WTC11 (cell line): ENCODE data around the gene SLC20A1. TPM values are rescaled to one million over a fixed set of nuclear protein-coding genes. Genes with fewer than 3 reads are reported as not detected.
"Not testable (repeated sequence)": the region's sequence is repeated elsewhere in the genome, so short reads cannot be mapped to it uniquely, and the experiment has no call there.

Experiments used
- ATAC-seq: fragments of 200-7000 bp; cut with Tn5 transposase; 2 replicates; pipeline ENCODE4 v1.10.0; 2021; ENCODE audit warnings: mild to moderate bottlenecking, moderate library complexity
- CTCF ChIA-PET: fragments of 300-600 bp; sonication (Branson Sonifier 250); formaldehyde crosslinking; loops from one replicate; lab custom pipeline; 2021; ENCODE audit warnings: antibody characterized with exemption; lab: Charles Lee
- POLR2A ChIA-PET: fragments of 350-600 bp; sonication (Branson Sonifier 250); formaldehyde crosslinking; loops from one replicate; lab custom pipeline; 2021; ENCODE audit warnings: antibody characterized with exemption; lab: Charles Lee
- DNase-seq: peaks from one replicate; pipeline ENCODE4 v3.0.0; 2021; ENCODE audit warnings: low spot score
- H3K27ac Mint-ChIP-seq: 2 replicates; pipeline ENCODE4 v1.8.0; 2021; ENCODE audit warnings: mixed read lengths
- H3K27me3 Mint-ChIP-seq: 2 replicates; pipeline ENCODE4 v1.8.0; 2021; ENCODE audit warnings: low read depth, mild to moderate bottlenecking, moderate library complexity, mixed read lengths
- H3K36me3 Mint-ChIP-seq: 2 replicates; pipeline ENCODE4 v1.8.0; 2021; ENCODE audit warnings: mixed read lengths
- H3K4me1 Mint-ChIP-seq: 2 replicates; pipeline ENCODE4 v1.8.0; 2022; ENCODE audit warnings: mixed read lengths
- H3K4me3 Mint-ChIP-seq: 2 replicates; pipeline ENCODE4 v1.8.0; 2021; ENCODE audit warnings: mild to moderate bottlenecking, moderate library complexity, mixed read lengths
- H3K9me3 Mint-ChIP-seq: 2 replicates; pipeline ENCODE4 v1.8.0; 2021; ENCODE audit warnings: mixed read lengths
- ARID4B ChIP-seq: sonication (generic); formaldehyde crosslinking; IDR thresholded peaks from 2 replicates; pipeline ENCODE4 v1.8.0; 2023; ENCODE audit warnings: missing genetic modification reagents, mild to moderate bottlenecking, borderline replicate concordance
- ATF2 ChIP-seq: sonication (generic); formaldehyde crosslinking; IDR thresholded peaks from 2 replicates; pipeline ENCODE4 v1.8.1; 2022; ENCODE audit warnings: low read depth, missing genetic modification reagents, borderline replicate concordance
- CDX4 ChIP-seq: fragments of 250-450 bp; sonication (Bioruptor Pico); IDR thresholded peaks from 2 replicates; pipeline ENCODE4 v1.9.0; 2021; ENCODE audit warnings: moderate library complexity, mild to moderate bottlenecking, inconsistent platforms, borderline replicate concordance
- E2F1 ChIP-seq: sonication (generic); formaldehyde crosslinking; IDR thresholded peaks from 2 replicates; pipeline ENCODE4 v1.8.0; 2022; ENCODE audit warnings: mild to moderate bottlenecking, missing genetic modification reagents
- ESRRA ChIP-seq: sonication (generic); formaldehyde crosslinking; IDR thresholded peaks from 2 replicates; pipeline ENCODE4 v1.8.1; 2022; ENCODE audit warnings: mild to moderate bottlenecking, missing genetic modification reagents, borderline replicate concordance
- FOXJ3 ChIP-seq: sonication (generic); formaldehyde crosslinking; IDR thresholded peaks from 2 replicates; pipeline ENCODE4 v1.9.0; 2021; ENCODE audit warnings: missing genetic modification reagents, mild to moderate bottlenecking, borderline replicate concordance
- FOXK1 ChIP-seq: sonication (generic); formaldehyde crosslinking; IDR thresholded peaks from 2 replicates; pipeline ENCODE4 v1.8.0; 2022; ENCODE audit warnings: mild to moderate bottlenecking, moderate library complexity, missing genetic modification reagents
- JAZF1 ChIP-seq: fragments of 250-450 bp; sonication (Bioruptor Pico); IDR thresholded peaks from 2 replicates; pipeline ENCODE4 v1.9.0; 2021; ENCODE audit warnings: moderate library complexity, mild to moderate bottlenecking, inconsistent platforms
- JUN ChIP-seq: sonication (generic); formaldehyde crosslinking; IDR thresholded peaks from 2 replicates; pipeline ENCODE4 v1.8.0; 2023; ENCODE audit warnings: mild to moderate bottlenecking, missing genetic modification reagents
- MLX ChIP-seq: sonication (generic); formaldehyde crosslinking; IDR thresholded peaks from 2 replicates; pipeline ENCODE4 v1.8.1; 2023; ENCODE audit warnings: mild to moderate bottlenecking, missing genetic modification reagents, moderate library complexity
- NFE2L1 ChIP-seq: sonication (generic); formaldehyde crosslinking; IDR thresholded peaks from 2 replicates; pipeline ENCODE4 v1.8.1; 2023; ENCODE audit warnings: missing genetic modification reagents
- NFYB ChIP-seq: sonication (generic); formaldehyde crosslinking; conservative IDR thresholded peaks from 2 replicates; pipeline ENCODE4 v1.8.0; 2022; ENCODE audit warnings: low read depth, missing genetic modification reagents
- PRRX2 ChIP-seq: fragments of 250-450 bp; sonication (Bioruptor Pico); IDR thresholded peaks from 2 replicates; pipeline ENCODE4 v1.8.0; 2021; ENCODE audit warnings: mild to moderate bottlenecking
- SP1 ChIP-seq: sonication (generic); formaldehyde crosslinking; conservative IDR thresholded peaks from 2 replicates; pipeline ENCODE4 v1.8.1; 2022; ENCODE audit warnings: missing genetic modification reagents
- ZBTB43 ChIP-seq: sonication (generic); formaldehyde crosslinking; IDR thresholded peaks from 2 replicates; pipeline ENCODE4 v1.8.1; 2023; ENCODE audit warnings: mild to moderate bottlenecking, missing genetic modification reagents
- ZNF416 ChIP-seq: fragments of 250-450 bp; sonication (Bioruptor Pico); IDR thresholded peaks from 2 replicates; pipeline ENCODE4 v1.9.0; 2021; ENCODE audit warnings: mild to moderate bottlenecking, inconsistent platforms
- total RNA-seq: library from RNA; stranded (reverse); gene quantifications from 3 replicates; pipeline ENCODE4 v1.2.3, GENCODE V29; 2021

The SLC20A1 gene
- total RNA-seq, 1 experiment from 2014 or later = 59.9 TPM

GRCh38 chr2:112701052-112701451 lies 55.3 kb downstream of the SLC20A1 start:
- CTCF ChIA-PET = interaction anchor here (1.0 to 1.3 kb wide), 2 partner anchors 10 to 241 kb away, joined by 3 to 4 read pairs; no protein-coding TSS in a partner anchor
- Mint-ChIP-seq H3K9me3 (no peaks in the 10 kb centered on the region), H3K36me3 (no peaks in the 10 kb centered on the region), H3K27ac (no peak overlapping the region), H3K4me1 (no peaks in the 10 kb centered on the region), H3K27me3 (peaks cover 6% of the 10 kb centered on the region; the same call in 1 of the 2 replicates), H3K4me3 (no peak overlapping the region)
- ATAC-seq (no peak), DNase-seq (no peak)
- TF ChIP-seq CDX4 = no peak
- POLR2A ChIA-PET = no interaction called here

GRCh38 chr2:112703684-112704083 lies 57.9 kb downstream of the SLC20A1 start:
- POLR2A ChIA-PET = no interaction called here
- no peak for TF ChIP-seq FOXJ3 (CRISPR knock-in tag)
- no peak for TF ChIP-seq ARID4B (CRISPR knock-in tag)
- no peaks in the 10 kb centered on the region for H3K9me3 Mint-ChIP-seq
- DNase-seq (no peak), ATAC-seq (no peak)
- CTCF ChIA-PET = no interaction called here
- no peaks in the 10 kb centered on the region for H3K36me3 Mint-ChIP-seq
- H3K27ac Mint-ChIP-seq = no peak overlapping the region
- peaks cover 6% of the 10 kb centered on the region; the same call in 1 of the 2 replicates for H3K27me3 Mint-ChIP-seq
- H3K4me3 Mint-ChIP-seq = no peak overlapping the region
- H3K4me1 Mint-ChIP-seq = no peaks in the 10 kb centered on the region

- no peaks in the 10 kb centered on the region for H3K4me1 Mint-ChIP-seq
- no peak for DNase-seq
- no peak overlapping the region for H3K4me3 Mint-ChIP-seq
- no peaks in the 10 kb centered on the region for H3K36me3 Mint-ChIP-seq
- no peak for TF ChIP-seq NFE2L1 (CRISPR knock-in tag)
- TF ChIP-seq JAZF1 (CRISPR knock-in tag) = no peak
- TF ChIP-seq ZNF416 (CRISPR knock-in tag) = no peak
- TF ChIP-seq ZBTB43 = no peak
- TF ChIP-seq, all 79 proteins: peak for 0
- Mint-ChIP-seq H3K9me3 (no peaks in the 10 kb centered on the region), H3K27me3 (peaks cover 4% of the 10 kb centered on the region; the same call in 1 of the 2 replicates), H3K27ac (no peak overlapping the region)
- ChIA-PET POLR2A (no interaction called here), CTCF (interaction anchor here (1.6 kb wide), 1 partner anchor 60 kb away, joined by 4 read pairs; the partner anchor contains the start of gene SLC20A1)
- ATAC-seq = no peak
Measured at GRCh38 chr2:112705575-112705974, 59.8 kb downstream of the SLC20A1 start.

- no peak overlapping the region for H3K4me3 Mint-ChIP-seq
- H3K4me1 Mint-ChIP-seq = no peaks in the 10 kb centered on the region
- H3K9me3 Mint-ChIP-seq = no peaks in the 10 kb centered on the region
- H3K36me3 Mint-ChIP-seq = no peaks in the 10 kb centered on the region
- TF ChIP-seq ATF2 (CRISPR knock-in tag) (no peak), MLX (CRISPR knock-in tag) (no peak), FOXK1 (CRISPR knock-in tag) (no peak), ESRRA (CRISPR knock-in tag) (no peak), JUN (CRISPR knock-in tag) (no peak), SP1 (CRISPR knock-in tag) (no peak), NFYB (no peak), E2F1 (no peak), PRRX2 (no peak)
- H3K27ac Mint-ChIP-seq = no peak overlapping the region
- ChIA-PET POLR2A (no interaction called here), CTCF (interaction anchor here (1.6 to 2.2 kb wide), 2 partner anchors 21 to 61 kb away, joined by 4 to 6 read pairs; partner anchors contain the start of gene SLC20A1)
- no peaks in the 10 kb centered on the region; the same call in 1 of the 2 replicates for H3K27me3 Mint-ChIP-seq
- ATAC-seq = no peak
- DNase-seq = no peak
Measured at GRCh38 chr2:112706170-112706664, 60.5 kb downstream of the SLC20A1 start.

- H3K36me3 Mint-ChIP-seq, DNase-seq, H3K4me1 Mint-ChIP-seq, H3K27ac Mint-ChIP-seq, ATAC-seq, H3K27me3 Mint-ChIP-seq, H3K9me3 Mint-ChIP-seq, POLR2A ChIA-PET, H3K4me3 Mint-ChIP-seq: not testable (repeated sequence)
- CTCF ChIA-PET = interaction anchor here (1.1 to 2.2 kb wide), 4 partner anchors 21 to 235 kb away, joined by 4 to 6 read pairs (median 5); partner anchors contain the start of gene SLC20A1
Measured at GRCh38 chr2:112706947-112707346, 61.2 kb downstream of the SLC20A1 start.
